ENCODE results near the gene PTGDR2.

The PTGDR2 gene

DNA sequence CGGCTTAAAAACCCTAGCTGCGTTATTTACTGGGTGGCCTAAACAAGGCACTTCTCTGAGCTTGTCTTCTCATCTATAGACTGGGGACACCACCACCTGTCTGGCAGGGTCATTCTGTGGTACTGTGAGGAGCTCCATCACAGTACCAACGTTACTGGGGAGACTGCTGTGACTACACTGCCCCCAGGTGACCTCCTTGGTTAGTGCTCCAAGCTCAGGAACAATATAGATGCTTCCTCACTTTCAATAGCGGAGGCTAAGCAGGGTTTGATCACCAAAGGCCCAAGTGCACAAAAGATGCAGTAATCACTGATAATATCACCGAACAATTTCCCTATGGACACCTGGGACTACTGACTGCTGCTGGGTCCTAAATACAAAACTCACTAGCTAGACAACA lies 31.8 kb upstream of the PTGDR2 start:
- no peaks in the 10 kb centered on the region for H3K27me3 ChIP-seq (ENCODE audit: insufficient read depth, low read length)
- peaks cover 15% of the 10 kb centered on the region for H3K36me3 ChIP-seq (ENCODE audit: insufficient read depth, low read depth, low read length)
- H3K4me3 ChIP-seq (ENCODE audit: low read length), result no peak overlapping the region
- H3K4me1 ChIP-seq (ENCODE audit: insufficient read depth, low read length), result no peaks in the 10 kb centered on the region
- H3K9me3 ChIP-seq (ENCODE audit: insufficient read depth, low read depth, low read length), result no peaks in the 10 kb centered on the region
- no peak overlapping the region for H3K27ac ChIP-seq (ENCODE audit: low read length)
- no peak overlapping the region for H3K9ac ChIP-seq (ENCODE audit: low read depth, low read length)

DNA sequence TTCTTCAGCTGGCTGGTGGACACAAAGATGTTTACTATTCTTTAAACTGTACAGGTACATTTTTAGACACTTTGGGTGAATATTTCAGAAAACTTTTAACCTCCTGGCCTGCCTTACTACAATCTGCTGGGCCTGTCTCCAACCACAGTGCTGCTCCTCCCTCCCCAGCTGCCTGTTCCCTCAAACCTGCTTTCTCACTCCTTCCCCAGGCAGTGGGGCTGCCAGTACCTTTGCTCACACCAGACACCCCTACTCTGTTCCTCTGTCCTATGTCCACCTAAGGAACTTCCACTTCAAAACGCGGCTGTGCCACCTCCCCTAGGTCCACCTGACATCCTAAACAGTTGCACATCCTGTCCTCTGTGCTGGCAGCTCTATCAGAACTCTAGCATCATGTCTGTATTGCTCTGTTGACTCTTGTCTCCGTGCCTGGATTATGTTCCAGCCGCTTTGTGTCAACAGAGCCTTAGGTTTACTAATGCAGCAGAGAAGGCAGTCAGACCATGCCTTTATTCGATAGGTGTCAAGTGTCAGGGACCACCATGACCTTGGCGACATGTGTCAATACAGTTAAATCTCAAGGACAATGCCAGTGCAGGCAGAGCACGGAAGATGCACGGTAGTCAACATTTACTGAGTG lies 25.0 kb upstream of the PTGDR2 start:
- Histone ChIP-seq H3K9ac (ENCODE audit: low read depth, low read length) (no peak overlapping the region), H3K9me3 (ENCODE audit: insufficient read depth, low read depth, low read length) (no peaks in the 10 kb centered on the region), H3K4me3 (ENCODE audit: low read length) (no peak overlapping the region), H3K27me3 (ENCODE audit: insufficient read depth, low read length) (no peaks in the 10 kb centered on the region), H3K36me3 (ENCODE audit: insufficient read depth, low read depth, low read length) (no peaks in the 10 kb centered on the region; the same call in 1 of the 2 replicates), H3K27ac (ENCODE audit: low read length) (no peak overlapping the region), H3K4me1 (ENCODE audit: insufficient read depth, low read length) (no peaks in the 10 kb centered on the region)

DNA sequence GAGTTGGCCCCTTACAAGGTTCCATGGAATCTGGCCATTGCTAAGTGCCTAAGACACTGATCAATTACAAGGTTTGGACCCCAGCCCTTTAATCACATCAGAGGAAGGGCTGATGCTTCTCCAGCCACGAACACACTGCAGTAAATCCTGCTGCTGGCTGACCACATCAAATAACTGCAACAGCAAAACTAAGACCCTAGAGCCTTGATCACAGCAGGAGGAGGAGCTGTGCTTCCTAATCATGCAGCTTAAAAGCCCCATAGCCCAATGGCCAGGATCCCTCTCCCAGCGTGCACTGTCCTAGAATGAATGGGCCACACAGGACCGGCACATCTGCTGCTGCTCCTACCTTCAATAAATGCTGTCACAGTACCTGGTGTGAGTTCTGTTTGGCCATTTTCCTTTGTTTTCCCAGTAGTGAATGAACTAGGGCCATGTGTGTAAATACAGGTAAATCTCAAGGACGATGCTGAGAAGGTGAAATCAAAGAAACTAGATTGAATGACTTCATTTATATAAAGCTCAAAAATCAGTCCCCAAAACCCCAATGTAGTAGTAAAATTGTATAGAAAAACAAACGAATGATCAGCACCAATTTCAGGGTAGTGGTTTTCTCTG lies 24.3 kb upstream of the PTGDR2 start:
- Histone ChIP-seq H3K36me3 (ENCODE audit: insufficient read depth, low read depth, low read length) (no peaks in the 10 kb centered on the region; the same call in 1 of the 2 replicates), H3K27me3 (ENCODE audit: insufficient read depth, low read length) (no peaks in the 10 kb centered on the region), H3K9me3 (ENCODE audit: insufficient read depth, low read depth, low read length) (no peaks in the 10 kb centered on the region), H3K4me1 (ENCODE audit: insufficient read depth, low read length) (no peaks in the 10 kb centered on the region), H3K4me3 (ENCODE audit: low read length) (no peak overlapping the region), H3K27ac (ENCODE audit: low read length) (no peak overlapping the region), H3K9ac (ENCODE audit: low read depth, low read length) (no peak overlapping the region)

DNA sequence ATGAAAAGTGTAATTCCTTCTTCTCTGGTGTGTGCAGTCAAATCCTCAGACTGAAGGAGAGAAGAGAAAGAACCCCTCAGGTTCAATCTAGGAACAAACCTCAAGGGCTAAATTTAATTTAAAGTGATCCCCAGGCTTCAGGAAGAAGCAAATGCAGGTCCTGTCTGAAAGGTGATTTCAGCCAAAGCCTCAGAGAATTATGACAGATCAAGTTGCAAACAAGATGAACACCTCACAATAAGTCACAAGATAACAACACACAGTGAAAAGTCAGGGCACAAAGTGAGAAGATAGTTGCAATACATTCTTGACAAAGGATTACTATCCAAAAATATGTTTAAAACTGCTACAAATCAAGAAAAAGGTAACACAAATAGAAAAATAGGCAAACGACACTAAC lies 23.4 kb upstream of the PTGDR2 start:
- H3K4me1 ChIP-seq (ENCODE audit: insufficient read depth, low read length), result no peaks in the 10 kb centered on the region
- no peak overlapping the region for H3K4me3 ChIP-seq (ENCODE audit: low read length)
- H3K36me3 ChIP-seq (ENCODE audit: insufficient read depth, low read depth, low read length), result no peaks in the 10 kb centered on the region; the same call in 1 of the 2 replicates
- H3K9ac ChIP-seq (ENCODE audit: low read depth, low read length), result no peak overlapping the region
- H3K27me3 ChIP-seq (ENCODE audit: insufficient read depth, low read length), result no peaks in the 10 kb centered on the region
- no peaks in the 10 kb centered on the region for H3K9me3 ChIP-seq (ENCODE audit: insufficient read depth, low read depth, low read length)
- no peak overlapping the region for H3K27ac ChIP-seq (ENCODE audit: low read length)

DNA sequence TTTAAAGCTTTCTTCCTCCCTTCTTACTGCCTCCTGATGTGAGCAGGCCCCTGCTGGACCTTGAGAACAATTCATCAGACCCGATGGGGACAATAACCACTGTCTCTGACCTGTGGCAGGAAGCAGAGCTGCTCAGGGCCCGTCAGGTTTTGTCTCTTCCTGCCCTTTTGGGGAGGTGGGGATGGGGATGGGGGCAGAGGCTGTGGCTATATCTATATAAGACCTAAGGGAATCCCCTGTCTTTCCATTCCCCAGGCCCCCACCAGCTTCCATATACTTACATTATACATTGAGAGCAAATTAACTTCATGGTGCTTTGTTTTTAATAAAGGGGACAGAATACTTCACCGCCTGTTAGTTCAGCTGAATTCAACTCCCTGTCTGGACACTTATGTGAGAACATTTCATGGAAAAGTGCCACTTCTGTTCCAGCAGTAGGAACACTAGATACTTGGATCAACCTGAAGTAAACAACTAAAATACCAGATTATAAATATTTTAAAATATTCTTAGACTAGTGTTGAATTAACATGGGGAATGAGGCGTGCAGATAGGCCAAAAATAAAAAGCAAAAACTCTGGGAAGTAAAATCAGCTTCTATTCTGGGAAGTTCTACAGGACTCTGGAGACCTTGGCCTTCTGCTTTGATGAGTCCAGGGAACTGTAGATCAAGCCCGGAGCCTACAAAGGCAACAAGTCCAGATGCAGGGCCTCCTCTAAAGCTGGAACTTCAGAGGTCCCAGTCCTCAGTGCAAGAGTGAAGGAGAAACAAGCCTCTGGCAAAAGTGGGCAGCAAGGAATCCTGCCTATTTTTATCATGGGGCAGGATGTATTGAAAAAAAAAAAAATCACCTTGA lies 22.7 kb upstream of the PTGDR2 start:
- no peaks in the 10 kb centered on the region for H3K27me3 ChIP-seq (ENCODE audit: insufficient read depth, low read length)
- no peaks in the 10 kb centered on the region; the same call in 1 of the 2 replicates for H3K36me3 ChIP-seq (ENCODE audit: insufficient read depth, low read depth, low read length)
- no peak overlapping the region for H3K9ac ChIP-seq (ENCODE audit: low read depth, low read length)
- H3K4me3 ChIP-seq (ENCODE audit: low read length), result no peak overlapping the region
- no peaks in the 10 kb centered on the region for H3K4me1 ChIP-seq (ENCODE audit: insufficient read depth, low read length)
- no peaks in the 10 kb centered on the region for H3K9me3 ChIP-seq (ENCODE audit: insufficient read depth, low read depth, low read length)
- H3K27ac ChIP-seq (ENCODE audit: low read length), result no peak overlapping the region

DNA sequence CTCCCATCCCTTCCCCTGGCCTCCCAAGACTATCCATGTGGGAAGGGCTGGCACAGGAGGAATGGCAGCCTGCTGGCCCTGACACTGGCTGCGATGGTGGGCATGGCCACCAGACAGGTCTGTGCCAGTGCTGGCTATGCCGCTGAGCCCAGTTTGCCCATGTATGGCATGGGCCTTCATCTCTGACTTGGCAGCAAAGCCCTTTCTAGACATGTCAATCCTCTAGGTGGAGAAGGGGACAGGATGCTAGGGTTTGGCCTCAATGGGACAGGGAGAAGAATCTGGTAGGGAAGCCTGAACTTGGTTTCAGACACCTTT lies 20.4 kb upstream of the PTGDR2 start:
- Histone ChIP-seq H3K4me3 (ENCODE audit: low read length) (no peak overlapping the region), H3K36me3 (ENCODE audit: insufficient read depth, low read depth, low read length) (no peaks in the 10 kb centered on the region; the same call in 1 of the 2 replicates), H3K4me1 (ENCODE audit: insufficient read depth, low read length) (no peaks in the 10 kb centered on the region), H3K27ac (ENCODE audit: low read length) (no peak overlapping the region), H3K9ac (ENCODE audit: low read depth, low read length) (no peak overlapping the region), H3K9me3 (ENCODE audit: insufficient read depth, low read depth, low read length) (no peaks in the 10 kb centered on the region), H3K27me3 (ENCODE audit: insufficient read depth, low read length) (no peaks in the 10 kb centered on the region)

DNA sequence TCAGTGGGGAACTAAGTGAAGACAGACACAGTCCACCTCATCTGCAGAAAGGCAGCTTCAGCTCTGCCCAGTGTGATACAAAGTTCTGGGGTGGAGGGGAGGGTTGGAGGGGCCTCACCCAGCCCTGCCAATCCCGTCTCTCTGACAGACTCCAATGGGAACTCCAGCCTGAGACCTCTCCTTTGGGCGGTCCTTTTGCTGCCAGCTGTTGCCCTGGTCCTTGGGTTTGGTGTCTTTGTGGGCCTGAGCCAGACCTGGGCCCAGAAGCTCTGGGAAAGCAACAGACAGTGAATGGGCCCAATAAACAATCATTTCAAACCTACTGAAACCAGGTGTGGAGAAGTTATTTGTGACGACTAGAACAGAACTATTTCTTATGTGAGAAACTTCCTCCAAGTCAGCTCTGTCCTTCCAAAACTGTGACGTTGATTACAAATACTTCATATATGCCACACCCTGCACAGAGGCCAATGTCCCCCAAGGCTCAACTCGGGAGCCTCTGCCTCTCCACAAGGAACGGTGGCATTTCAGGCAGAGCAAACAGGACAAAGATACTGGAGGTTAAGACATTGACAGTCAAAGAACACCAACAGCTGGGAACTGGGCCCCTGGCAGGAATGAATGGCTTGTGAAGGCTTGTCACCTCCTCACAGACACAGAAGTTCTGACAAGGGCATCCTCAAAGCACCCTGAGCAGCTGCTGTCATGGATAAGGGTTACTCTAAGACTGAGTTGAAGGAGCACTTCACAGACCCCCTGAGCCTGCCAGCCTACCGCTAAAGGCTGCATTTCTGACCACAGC lies 19.8 kb upstream of the PTGDR2 start:
- H3K4me1 ChIP-seq (ENCODE audit: insufficient read depth, low read length), result no peaks in the 10 kb centered on the region
- H3K27ac ChIP-seq (ENCODE audit: low read length), result no peak overlapping the region
- H3K4me3 ChIP-seq (ENCODE audit: low read length), result no peak overlapping the region
- H3K9ac ChIP-seq (ENCODE audit: low read depth, low read length), result no peak overlapping the region
- no peaks in the 10 kb centered on the region for H3K9me3 ChIP-seq (ENCODE audit: insufficient read depth, low read depth, low read length)
- no peaks in the 10 kb centered on the region; the same call in 1 of the 2 replicates for H3K36me3 ChIP-seq (ENCODE audit: insufficient read depth, low read depth, low read length)
- H3K27me3 ChIP-seq (ENCODE audit: insufficient read depth, low read length), result no peaks in the 10 kb centered on the region

DNA sequence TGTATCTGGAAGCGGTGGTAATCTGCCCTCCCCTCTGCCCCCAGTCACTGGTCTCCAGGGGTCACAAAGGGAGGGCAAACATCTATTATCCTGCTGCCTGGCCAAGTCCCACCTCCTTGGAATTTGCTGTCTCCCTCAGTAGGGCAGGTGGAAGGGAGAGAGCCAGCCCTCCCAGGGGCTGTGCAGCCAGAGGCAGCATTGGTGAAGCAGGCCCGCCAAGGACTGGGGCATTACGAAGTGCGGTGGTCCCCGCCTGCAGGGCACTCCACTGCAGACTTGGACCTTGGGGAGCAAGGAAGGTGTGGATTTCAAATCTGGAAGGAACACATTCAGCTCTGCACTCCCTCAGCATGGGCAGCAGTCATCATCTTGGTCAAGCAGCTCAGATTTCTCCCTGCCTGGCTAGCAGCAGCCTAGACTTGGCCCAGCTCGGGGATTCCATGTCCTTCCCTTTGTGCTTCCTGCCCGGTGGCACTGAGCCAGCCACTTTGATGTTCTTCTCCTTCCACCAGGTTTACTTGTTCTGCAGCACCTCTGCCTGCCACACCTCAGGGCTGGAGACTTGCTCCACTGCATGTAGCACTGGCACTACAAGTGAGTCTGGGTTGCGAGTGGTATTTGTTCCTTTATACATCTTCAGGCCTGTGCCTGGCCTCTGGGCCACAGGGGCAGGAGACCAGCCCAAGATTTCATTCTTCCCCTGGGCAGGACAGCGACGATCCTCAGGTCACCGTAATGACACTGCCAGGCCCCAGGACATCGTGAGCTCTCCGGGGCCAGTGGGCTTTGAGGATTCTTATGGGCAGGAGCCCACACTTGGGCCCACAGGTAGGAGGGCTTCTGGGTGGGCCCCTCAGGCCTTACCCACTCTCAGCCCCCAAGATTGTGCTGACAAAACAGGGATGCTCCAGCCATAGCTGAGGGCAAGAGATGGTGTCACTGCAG lies 18.9 kb upstream of the PTGDR2 start:
- Histone ChIP-seq H3K9me3 (ENCODE audit: insufficient read depth, low read depth, low read length) (no peaks in the 10 kb centered on the region), H3K4me1 (ENCODE audit: insufficient read depth, low read length) (no peaks in the 10 kb centered on the region), H3K27ac (ENCODE audit: low read length) (no peak overlapping the region), H3K36me3 (ENCODE audit: insufficient read depth, low read depth, low read length) (no peaks in the 10 kb centered on the region; the same call in 1 of the 2 replicates), H3K9ac (ENCODE audit: low read depth, low read length) (no peak overlapping the region), H3K27me3 (ENCODE audit: insufficient read depth, low read length) (no peaks in the 10 kb centered on the region), H3K4me3 (ENCODE audit: low read length) (no peak overlapping the region)

DNA sequence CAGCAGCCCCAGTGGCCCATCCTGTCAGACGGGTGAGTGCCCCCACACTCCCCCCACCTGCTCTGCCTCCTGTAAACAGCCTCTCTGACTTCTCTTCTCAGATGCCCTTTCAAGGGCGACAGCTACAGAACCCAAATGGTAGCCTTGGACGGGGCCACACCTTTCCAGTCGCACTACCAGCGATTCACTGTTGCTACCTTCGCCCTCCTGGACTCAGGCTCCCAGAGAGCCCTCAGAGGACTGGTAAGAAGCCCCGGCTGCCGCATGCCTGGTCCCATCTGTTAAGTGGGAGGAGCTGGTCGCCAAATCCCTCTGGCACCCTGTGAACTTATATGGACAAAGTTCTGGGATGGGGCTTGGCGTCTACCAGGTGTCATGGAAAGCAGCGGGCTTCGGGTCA lies 17.8 kb upstream of the PTGDR2 start:
- no peaks in the 10 kb centered on the region for H3K9me3 ChIP-seq (ENCODE audit: insufficient read depth, low read depth, low read length)

DNA sequence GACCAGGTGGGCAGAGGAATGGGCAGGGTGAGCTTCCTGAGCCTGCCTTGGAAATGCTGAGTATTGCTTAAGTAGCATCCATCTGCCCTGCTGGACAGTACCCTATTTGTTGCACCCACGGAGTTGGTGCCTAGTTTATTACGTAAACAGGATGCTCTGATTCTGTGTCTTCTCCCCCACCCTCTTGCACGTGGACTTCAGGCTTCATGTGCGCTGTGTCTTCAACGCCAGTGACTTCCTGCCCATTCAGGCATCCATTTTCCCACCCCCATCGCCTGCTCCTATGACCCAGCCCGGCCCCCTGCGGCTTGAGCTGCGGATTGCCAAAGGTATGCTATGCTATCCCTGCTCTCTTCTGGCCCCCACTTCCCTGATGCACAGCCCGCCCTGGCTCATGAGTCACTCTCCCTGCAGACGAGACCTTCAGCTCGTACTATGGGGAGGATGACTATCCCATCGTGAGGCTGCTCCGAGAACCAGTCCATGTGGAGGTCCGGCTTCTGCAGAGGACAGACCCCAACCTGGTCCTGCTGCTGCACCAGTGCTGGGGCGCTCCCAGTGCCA lies 17.3 kb upstream of the PTGDR2 start:
- H3K4me1 ChIP-seq (ENCODE audit: insufficient read depth, low read length), result no peaks in the 10 kb centered on the region
- no peak overlapping the region for H3K4me3 ChIP-seq (ENCODE audit: low read length)
- H3K9ac ChIP-seq (ENCODE audit: low read depth, low read length), result no peak overlapping the region
- no peaks in the 10 kb centered on the region for H3K36me3 ChIP-seq (ENCODE audit: insufficient read depth, low read depth, low read length)
- no peaks in the 10 kb centered on the region for H3K9me3 ChIP-seq (ENCODE audit: insufficient read depth, low read depth, low read length)
- no peak overlapping the region for H3K27ac ChIP-seq (ENCODE audit: low read length)
- H3K27me3 ChIP-seq (ENCODE audit: insufficient read depth, low read length), result no peaks in the 10 kb centered on the region

More for the DNA sequence above, 17.8 kb upstream of the PTGDR2 start:
- H3K4me1 ChIP-seq (ENCODE audit: insufficient read depth, low read length), result no peaks in the 10 kb centered on the region
- no peaks in the 10 kb centered on the region for H3K27me3 ChIP-seq (ENCODE audit: insufficient read depth, low read length)
- no peak overlapping the region for H3K4me3 ChIP-seq (ENCODE audit: low read length)
- no peaks in the 10 kb centered on the region for H3K36me3 ChIP-seq (ENCODE audit: insufficient read depth, low read depth, low read length)
- no peak overlapping the region for H3K9ac ChIP-seq (ENCODE audit: low read depth, low read length)
- no peak overlapping the region for H3K27ac ChIP-seq (ENCODE audit: low read length)

Measured in iPS-20b (cell line).